ENCODE data around the gene NUPR2.
"Not testable (repeated sequence)": the region's sequence is repeated elsewhere in the genome, so short reads cannot be mapped to it uniquely, and the experiment has no call there.

Gene NUPR2

DNA sequence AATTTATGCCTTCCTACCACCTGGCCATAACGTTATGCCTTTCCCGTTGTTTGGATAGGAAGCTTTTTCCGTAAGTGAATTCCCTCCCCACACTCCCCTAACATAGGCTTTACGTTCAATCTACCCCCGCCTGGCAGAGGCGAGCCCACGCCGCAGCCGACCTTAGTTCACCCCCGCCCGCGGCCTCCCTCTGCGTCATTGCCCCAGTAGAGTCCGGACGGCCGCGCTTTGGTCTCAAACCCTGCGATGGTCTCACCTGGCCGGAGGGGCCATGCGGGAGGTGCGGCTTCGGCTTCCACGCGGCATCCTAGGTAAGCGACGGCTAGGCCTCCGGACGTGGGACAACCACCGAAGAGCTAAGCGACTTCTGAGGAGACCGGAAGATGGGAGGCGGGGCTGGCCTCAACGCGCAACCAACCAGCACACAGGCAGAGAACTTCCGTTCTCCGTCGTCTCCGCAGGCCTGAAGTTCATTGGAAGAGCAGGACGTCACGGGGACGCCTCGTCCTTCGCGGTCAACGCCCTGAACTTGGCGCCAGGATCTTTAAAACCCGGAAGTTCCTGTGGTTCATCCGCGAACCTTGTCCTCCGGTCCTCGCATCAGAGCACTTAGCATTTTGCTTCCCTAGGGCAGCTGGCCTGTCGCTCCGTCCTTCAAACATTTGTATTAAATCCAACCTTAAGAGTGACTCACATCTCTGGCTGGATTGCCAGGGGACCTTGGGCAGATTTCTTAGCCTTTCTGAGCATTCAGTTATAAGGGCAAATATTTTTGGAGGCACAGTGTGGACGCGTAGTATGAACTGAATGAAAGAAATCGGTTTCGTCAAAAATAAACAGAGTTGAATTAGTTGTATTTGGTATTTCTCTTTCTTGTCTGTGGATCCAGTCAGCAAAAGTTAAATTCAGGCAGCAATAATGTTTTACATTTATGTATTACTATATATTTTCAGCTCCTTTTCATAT, 9.8 kb downstream of the NUPR2 start, which contains the start of gene CHCHD2:
TSS of gene CHCHD2 (minus strand) at position 369 of the 966 bp plus-strand sequence. CDS start at position 306, 63 bp downstream.
- H3K36me3 ChIP-seq (ENCODE audit: control insufficient read depth, insufficient read depth, low read length): peaks cover 33% of the 10 kb centered on the region
- H3K4me1 ChIP-seq (ENCODE audit: control insufficient read depth, insufficient read depth, low read length, poor library complexity, severe bottlenecking): no peaks in the 10 kb centered on the region
- H3K9me3 ChIP-seq (ENCODE audit: control insufficient read depth, low read length): peaks cover 10% of the 10 kb centered on the region
- 24 to 31% methylated on average over 48 to 49 of the region's 57 CpGs for WGBS, 2 experiments (ENCODE audit: insufficient coverage in 2 of 2)
- H3K27ac ChIP-seq (ENCODE audit: low read depth, low read length, severe bottlenecking): peak within 1 kb of the TSS; percentile 68
- H3K4me3 ChIP-seq (ENCODE audit: extremely low read depth, insufficient read depth, low read length, poor library complexity, severe bottlenecking): peak within 1 kb of the TSS; percentile 74

DNA sequence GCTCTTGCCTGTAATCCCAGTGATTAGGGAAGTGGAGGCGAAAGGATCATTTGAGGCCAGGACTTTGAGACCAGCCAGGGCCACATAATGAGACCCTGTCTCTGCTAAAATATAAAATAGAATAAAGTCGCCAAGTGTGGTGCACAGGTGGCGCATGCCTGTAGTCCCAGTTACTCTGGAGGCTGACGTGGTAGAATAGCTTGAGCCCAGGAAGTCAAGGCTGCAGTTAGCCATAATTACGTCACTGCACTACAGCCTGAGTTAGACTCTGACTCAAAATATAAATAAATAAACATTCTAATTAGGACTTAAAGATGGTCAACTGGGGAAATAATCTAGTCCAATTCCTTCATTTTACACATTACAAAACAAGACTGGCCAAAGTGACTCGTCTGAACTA, 10.7 kb downstream of the NUPR2 start:
- Histone ChIP-seq H3K9me3 (ENCODE audit: control insufficient read depth, low read length) (peaks cover 10% of the 10 kb centered on the region), H3K4me1 (ENCODE audit: control insufficient read depth, insufficient read depth, low read length, poor library complexity, severe bottlenecking) (no peaks in the 10 kb centered on the region), H3K27ac (ENCODE audit: low read depth, low read length, severe bottlenecking) (peak overlapping the region; percentile 68), H3K4me3 (ENCODE audit: extremely low read depth, insufficient read depth, low read length, poor library complexity, severe bottlenecking) (peak overlapping the region; percentile 74), H3K36me3 (ENCODE audit: control insufficient read depth, insufficient read depth, low read length) (peaks cover 41% of the 10 kb centered on the region)
- 52 to 57% methylated on average over 2 to 5 of the region's 6 CpGs for WGBS, 2 experiments (ENCODE audit: insufficient coverage in 2 of 2)

DNA sequence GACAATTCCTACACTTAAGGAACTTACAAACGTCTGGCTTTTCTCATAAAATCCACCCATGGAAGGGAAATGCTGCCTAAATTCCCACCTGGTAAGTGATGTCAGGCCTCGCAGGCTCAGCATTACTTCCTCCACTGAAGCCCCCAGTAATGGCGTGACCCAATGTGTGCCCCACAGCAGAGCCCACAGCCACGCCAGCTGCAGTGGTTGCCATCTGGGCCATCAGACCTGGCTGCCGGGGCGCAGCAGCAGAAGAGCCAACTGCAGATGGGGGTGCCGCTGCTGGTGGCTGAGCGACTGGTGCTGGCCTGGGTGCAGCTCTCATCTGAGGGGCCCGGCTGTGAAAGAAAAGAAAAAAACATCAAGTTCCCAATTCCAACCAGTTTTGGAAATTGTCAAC, 12.1 kb downstream of the NUPR2 start:
- 97 to 100% methylated on average over 1 to 6 of the region's 9 CpGs for WGBS, 2 experiments (ENCODE audit: insufficient coverage in 2 of 2)
- not testable (repeated sequence) for H3K9me3 ChIP-seq (ENCODE audit: control insufficient read depth, low read length); H3K4me3 ChIP-seq (ENCODE audit: extremely low read depth, insufficient read depth, low read length, poor library complexity, severe bottlenecking); H3K4me1 ChIP-seq (ENCODE audit: control insufficient read depth, insufficient read depth, low read length, poor library complexity, severe bottlenecking); H3K27ac ChIP-seq (ENCODE audit: low read depth, low read length, severe bottlenecking)
- peaks cover 50% of the 10 kb centered on the region for H3K36me3 ChIP-seq (ENCODE audit: control insufficient read depth, insufficient read depth, low read length)

DNA sequence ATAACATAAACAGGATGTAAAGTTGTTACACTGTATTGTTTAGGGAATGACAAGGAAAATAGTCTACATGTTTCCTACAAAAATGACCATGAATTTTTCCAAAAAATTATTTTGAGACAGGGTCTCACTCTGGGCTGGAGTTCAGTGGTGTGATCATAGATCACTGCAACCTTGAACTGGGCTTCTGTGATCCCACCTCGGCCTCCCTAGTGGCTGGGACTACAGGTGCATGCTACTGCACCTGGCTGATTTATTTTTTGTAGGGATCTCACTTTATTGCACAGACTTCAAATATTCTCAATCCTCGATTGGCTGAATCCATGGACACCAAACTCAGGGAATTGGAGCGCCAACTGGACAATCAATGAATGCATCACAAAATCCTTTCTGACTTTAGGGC, 16.6 kb downstream of the NUPR2 start:
- peaks cover 51% of the 10 kb centered on the region for H3K36me3 ChIP-seq (ENCODE audit: control insufficient read depth, insufficient read depth, low read length)
- no peak overlapping the region for H3K4me3 ChIP-seq (ENCODE audit: extremely low read depth, insufficient read depth, low read length, poor library complexity, severe bottlenecking)
- no peaks in the 10 kb centered on the region for H3K9me3 ChIP-seq (ENCODE audit: control insufficient read depth, low read length)
- no peaks in the 10 kb centered on the region for H3K4me1 ChIP-seq (ENCODE audit: control insufficient read depth, insufficient read depth, low read length, poor library complexity, severe bottlenecking)
- 88 to 93% methylated on average over 2 to 3 of the region's 3 CpGs for WGBS, 2 experiments (ENCODE audit: insufficient coverage in 2 of 2)
- H3K27ac ChIP-seq (ENCODE audit: low read depth, low read length, severe bottlenecking): no peak overlapping the region

DNA sequence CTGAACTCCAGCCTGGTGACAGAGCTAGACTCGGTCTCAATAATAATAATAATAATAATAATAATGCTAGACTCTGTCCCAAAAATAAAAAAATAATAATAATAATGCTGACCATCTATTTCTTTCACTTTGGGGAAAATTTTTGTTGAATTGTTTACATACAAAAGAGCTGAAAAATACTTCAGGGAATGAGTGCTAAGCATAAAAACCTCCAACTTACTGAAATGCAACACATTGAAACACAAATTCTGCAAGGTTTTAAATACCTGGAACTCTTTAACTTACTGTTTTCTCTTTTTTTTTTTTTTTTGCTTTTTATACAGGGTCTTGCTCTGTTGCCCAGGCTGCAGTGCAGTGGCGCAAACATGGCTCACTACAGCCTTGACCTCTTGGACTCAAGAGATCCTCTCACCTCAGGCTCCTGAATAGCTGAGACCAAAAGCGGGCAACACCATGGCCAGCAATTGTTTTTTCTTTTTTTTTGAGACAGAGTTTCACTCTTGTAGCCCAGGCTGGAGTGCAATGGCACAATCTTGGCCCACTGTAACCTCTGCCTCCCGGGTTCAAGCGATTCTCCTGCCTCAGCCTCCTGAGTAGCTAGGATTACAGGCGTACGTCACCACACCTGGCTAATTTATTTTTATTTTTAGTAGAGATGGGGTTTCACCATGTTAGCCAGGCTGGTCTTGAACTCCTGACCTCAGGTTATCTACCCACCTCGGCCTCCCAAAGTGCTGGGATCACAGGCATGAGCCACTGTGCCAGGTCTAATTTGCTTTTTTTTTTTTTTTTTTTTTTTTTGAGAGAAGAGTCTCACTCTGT, 17.8 kb downstream of the NUPR2 start:
- 89 to 100% methylated on average over 3 of the region's 8 CpGs for WGBS, 2 experiments (ENCODE audit: insufficient coverage in 2 of 2)
- H3K9me3 ChIP-seq (ENCODE audit: control insufficient read depth, low read length); H3K4me1 ChIP-seq (ENCODE audit: control insufficient read depth, insufficient read depth, low read length, poor library complexity, severe bottlenecking); H3K27ac ChIP-seq (ENCODE audit: low read depth, low read length, severe bottlenecking); H3K4me3 ChIP-seq (ENCODE audit: extremely low read depth, insufficient read depth, low read length, poor library complexity, severe bottlenecking): not testable (repeated sequence)
- peaks cover 40% of the 10 kb centered on the region for H3K36me3 ChIP-seq (ENCODE audit: control insufficient read depth, insufficient read depth, low read length)

DNA sequence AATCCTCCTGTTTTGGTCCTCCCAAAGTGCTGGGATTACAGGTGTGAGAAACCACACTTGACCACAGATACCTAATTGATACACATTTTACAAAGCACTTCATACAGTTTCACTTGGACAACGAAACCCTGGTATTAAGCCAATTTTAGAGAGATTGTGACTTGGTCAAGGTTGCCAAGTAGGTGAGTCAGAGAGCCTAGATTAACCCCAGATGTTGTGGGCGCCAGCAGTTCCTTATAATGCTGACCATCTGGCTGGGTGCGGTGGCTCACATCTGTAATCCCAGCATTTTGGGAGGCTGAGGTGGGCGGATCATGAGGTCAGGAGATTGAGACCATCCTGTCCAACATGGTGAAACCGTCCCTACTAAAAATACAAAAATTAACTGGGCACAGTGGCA, 18.5 kb downstream of the NUPR2 start:
- H3K4me3 ChIP-seq (ENCODE audit: extremely low read depth, insufficient read depth, low read length, poor library complexity, severe bottlenecking): no peak overlapping the region
- H3K36me3 ChIP-seq (ENCODE audit: control insufficient read depth, insufficient read depth, low read length): peaks cover 33% of the 10 kb centered on the region
- no peak overlapping the region for H3K27ac ChIP-seq (ENCODE audit: low read depth, low read length, severe bottlenecking)
- WGBS, 2 experiments (ENCODE audit: insufficient coverage in 2 of 2): 94 to 96% methylated on average over 3 to 5 of the region's 5 CpGs
- no peaks in the 10 kb centered on the region for H3K4me1 ChIP-seq (ENCODE audit: control insufficient read depth, insufficient read depth, low read length, poor library complexity, severe bottlenecking)
- H3K9me3 ChIP-seq (ENCODE audit: control insufficient read depth, low read length): no peaks in the 10 kb centered on the region

DNA sequence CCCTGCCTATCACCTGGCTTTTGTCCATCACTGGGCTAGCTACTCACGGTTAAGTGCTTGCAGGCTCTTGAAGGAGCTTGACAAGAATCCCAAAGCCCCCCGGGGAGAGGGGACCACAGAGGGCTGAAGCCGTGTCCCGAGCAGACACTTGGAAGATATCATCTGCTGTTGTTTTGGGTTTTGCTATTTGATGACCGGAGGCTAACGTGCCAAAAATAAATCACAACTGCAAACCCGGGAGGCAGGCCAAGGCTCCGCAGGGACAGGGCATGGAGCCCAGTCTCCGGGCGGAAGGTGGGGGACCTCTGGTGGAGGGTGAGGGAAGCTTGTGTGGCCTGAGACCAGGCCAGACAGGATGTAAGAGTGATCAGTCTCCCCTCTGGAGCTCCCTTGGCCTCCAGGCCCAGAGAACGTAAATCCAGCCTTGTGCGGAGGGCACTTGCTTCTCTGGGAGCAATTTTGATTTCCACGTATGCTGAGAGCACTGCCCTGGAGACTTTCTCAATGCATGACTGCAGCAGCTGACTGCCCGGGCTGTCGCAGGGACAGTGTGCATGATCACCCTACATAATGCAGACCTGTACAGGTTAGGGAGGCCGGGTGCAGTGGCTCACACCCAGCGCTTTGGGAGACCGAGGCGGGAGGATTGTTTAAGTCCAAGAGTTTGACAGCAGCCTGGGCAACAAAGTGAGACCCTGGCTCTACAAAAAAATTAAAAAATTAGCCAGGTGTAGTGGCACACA, 23.3 kb downstream of the NUPR2 start, which contains the start of gene PHKG1:
TSS of gene PHKG1 (minus strand) at position 164 of the 743 bp plus-strand sequence. CDS start 4,011 bp downstream, outside the sequence.
- H3K27ac ChIP-seq (ENCODE audit: low read depth, low read length, severe bottlenecking): no peak within 1 kb of the TSS
- peaks cover 3% of the 10 kb centered on the region for H3K36me3 ChIP-seq (ENCODE audit: control insufficient read depth, insufficient read depth, low read length)
- H3K9me3 ChIP-seq (ENCODE audit: control insufficient read depth, low read length): no peaks in the 10 kb centered on the region
- H3K4me1 ChIP-seq (ENCODE audit: control insufficient read depth, insufficient read depth, low read length, poor library complexity, severe bottlenecking): no peaks in the 10 kb centered on the region
- WGBS, 2 experiments (ENCODE audit: insufficient coverage in 2 of 2): 81 to 83% methylated on average over 17 of the region's 19 CpGs
- H3K4me3 ChIP-seq (ENCODE audit: extremely low read depth, insufficient read depth, low read length, poor library complexity, severe bottlenecking): no peak within 1 kb of the TSS

DNA sequence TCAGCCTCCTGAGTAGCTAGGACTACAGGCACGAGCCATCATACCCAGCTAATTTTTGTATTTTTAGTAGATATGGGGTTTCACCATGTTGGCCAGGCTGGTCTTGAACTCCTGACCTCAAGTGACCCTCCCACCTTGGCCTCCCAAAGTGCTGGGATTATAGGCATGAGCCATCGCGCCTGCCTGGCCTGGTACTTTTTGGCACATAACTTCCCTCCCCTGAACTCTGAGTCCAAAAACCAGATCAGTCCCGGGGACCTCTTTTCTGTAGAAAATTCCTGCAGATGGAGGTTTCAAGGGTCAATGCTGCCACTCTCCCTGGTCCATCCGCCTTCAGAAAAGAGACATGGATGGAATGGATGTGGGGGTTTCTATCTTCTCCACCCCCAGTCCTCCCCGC, 23.8 kb downstream of the NUPR2 start:
- H3K27ac ChIP-seq (ENCODE audit: low read depth, low read length, severe bottlenecking); H3K9me3 ChIP-seq (ENCODE audit: control insufficient read depth, low read length); H3K4me3 ChIP-seq (ENCODE audit: extremely low read depth, insufficient read depth, low read length, poor library complexity, severe bottlenecking); H3K4me1 ChIP-seq (ENCODE audit: control insufficient read depth, insufficient read depth, low read length, poor library complexity, severe bottlenecking); H3K36me3 ChIP-seq (ENCODE audit: control insufficient read depth, insufficient read depth, low read length): not testable (repeated sequence)
- WGBS, 2 experiments (ENCODE audit: insufficient coverage in 2 of 2): 86 to 100% methylated on average over 2 of the region's 6 CpGs

DNA sequence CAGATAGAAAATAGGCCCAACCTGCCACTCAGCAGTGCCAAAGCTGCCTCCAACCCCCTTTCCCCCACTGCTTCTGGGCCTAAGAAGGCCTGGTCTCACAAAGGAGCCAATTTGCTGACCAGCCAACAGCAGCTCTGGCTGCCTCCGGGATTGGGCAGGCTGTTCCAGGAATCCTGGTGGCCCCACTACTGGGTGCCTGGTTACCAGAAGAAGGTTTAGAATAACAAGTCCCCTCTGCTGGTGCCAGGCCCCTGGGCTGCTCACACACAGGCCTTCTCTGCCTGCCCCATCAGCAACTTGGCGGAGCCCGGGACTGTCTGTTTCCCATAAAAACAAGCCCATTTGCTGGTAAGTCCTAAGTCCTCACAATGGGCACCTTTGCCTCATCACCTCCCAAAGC, 24.6 kb downstream of the NUPR2 start:
- Histone ChIP-seq H3K4me3 (ENCODE audit: extremely low read depth, insufficient read depth, low read length, poor library complexity, severe bottlenecking) (no peak overlapping the region), H3K27ac (ENCODE audit: low read depth, low read length, severe bottlenecking) (no peak overlapping the region), H3K9me3 (ENCODE audit: control insufficient read depth, low read length) (no peaks in the 10 kb centered on the region), H3K4me1 (ENCODE audit: control insufficient read depth, insufficient read depth, low read length, poor library complexity, severe bottlenecking) (no peaks in the 10 kb centered on the region), H3K36me3 (ENCODE audit: control insufficient read depth, insufficient read depth, low read length) (no peaks in the 10 kb centered on the region)
- WGBS, 2 experiments (ENCODE audit: insufficient coverage in 2 of 2): 89 to 94% methylated on average over 3 of the region's 3 CpGs

DNA sequence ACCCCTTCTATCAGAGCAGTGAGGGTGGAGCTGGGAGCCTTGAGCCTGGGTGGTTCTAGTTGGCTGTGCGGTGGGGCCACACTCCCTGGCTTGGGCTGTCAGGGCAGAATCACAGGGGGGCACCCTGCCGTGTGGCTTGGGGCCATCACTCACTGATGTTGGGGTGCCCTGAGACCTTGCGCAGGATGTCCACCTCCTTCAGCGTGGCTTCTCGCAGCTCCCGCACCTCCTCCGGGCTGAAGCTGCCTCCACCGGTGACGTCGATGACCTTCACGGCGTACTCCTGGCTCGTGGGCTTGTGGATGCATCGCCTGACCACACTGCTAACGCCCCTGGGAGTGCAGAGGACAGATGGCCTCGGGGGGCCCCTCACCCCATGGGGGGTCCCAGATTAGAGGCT, 28.8 kb downstream of the NUPR2 start:
- Histone ChIP-seq H3K36me3 (ENCODE audit: control insufficient read depth, insufficient read depth, low read length) (no peaks in the 10 kb centered on the region), H3K27ac (ENCODE audit: low read depth, low read length, severe bottlenecking) (no peak overlapping the region), H3K4me1 (ENCODE audit: control insufficient read depth, insufficient read depth, low read length, poor library complexity, severe bottlenecking) (no peaks in the 10 kb centered on the region), H3K9me3 (ENCODE audit: control insufficient read depth, low read length) (no peaks in the 10 kb centered on the region), H3K4me3 (ENCODE audit: extremely low read depth, insufficient read depth, low read length, poor library complexity, severe bottlenecking) (no peak overlapping the region)
- WGBS, 2 experiments (ENCODE audit: insufficient coverage in 2 of 2): 94 to 95% methylated on average over 12 to 16 of the region's 16 CpGs
